Measurements from ENCODE around the gene KLHL3.

KLHL3 gene

GRCh38 chr5:137696481-137696880, 39.4 kb downstream of the KLHL3 start:
- no peak for TF ChIP-seq EZH2phosphoT487 (conservative IDR thresholded peaks at IDR 0.05; ENCODE audit: low read length)
- TF ChIP-seq CTCF (IDR thresholded peaks at IDR 0.05; ENCODE audit: insufficient read depth, low read length, poor library complexity, severe bottlenecking): no peak
- Histone ChIP-seq H2AFZ (ENCODE audit: low read depth, low read length, severe bottlenecking) (no peak overlapping the region), H3K4me2 (ENCODE audit: low read depth, low read length, poor library complexity, severe bottlenecking) (no peak overlapping the region)

GRCh38 chr5:137695651-137696428, 40.0 kb downstream of the KLHL3 start:
- no peak overlapping the region for H3K4me2 ChIP-seq (ENCODE audit: low read depth, low read length, poor library complexity, severe bottlenecking)
- no peaks in the 10 kb centered on the region for H3K79me2 ChIP-seq (ENCODE audit: insufficient read depth, low read length)
- no peak overlapping the region for H3K4me3 ChIP-seq (ENCODE audit: insufficient read depth, low read length, poor library complexity, severe bottlenecking)
- H3K9ac ChIP-seq (ENCODE audit: low read length): no peak overlapping the region
- H3K9me3 ChIP-seq (ENCODE audit: insufficient read depth, low read length): no peaks in the 10 kb centered on the region
- H3K27ac ChIP-seq (ENCODE audit: low read depth, low read length): no peak overlapping the region
- H2AFZ ChIP-seq (ENCODE audit: low read depth, low read length, severe bottlenecking): no peak overlapping the region
- H4K20me1 ChIP-seq (ENCODE audit: low read depth, low read length): no peaks in the 10 kb centered on the region
- no peaks in the 10 kb centered on the region for H3K36me3 ChIP-seq (ENCODE audit: low read length)
- H3K9me2 ChIP-seq (replicated peaks; ENCODE audit: insufficient read depth, low read length): no peaks in the 10 kb centered on the region
- no peaks in the 10 kb centered on the region for H3K27me3 ChIP-seq (ENCODE audit: low read length)
- TF ChIP-seq CTCF (IDR thresholded peaks at IDR 0.05; ENCODE audit: insufficient read depth, low read length, poor library complexity, severe bottlenecking) (no peak), EZH2phosphoT487 (conservative IDR thresholded peaks at IDR 0.05; ENCODE audit: low read length) (no peak)
- H3F3A ChIP-seq (ENCODE audit: insufficient read depth): no peaks in the 10 kb centered on the region

More at GRCh38 chr5:137696481-137696880, 39.4 kb downstream of the KLHL3 start:
- no peaks in the 10 kb centered on the region for H3F3A ChIP-seq (ENCODE audit: insufficient read depth)
- no peak overlapping the region for H3K9ac ChIP-seq (ENCODE audit: low read length)
- no peaks in the 10 kb centered on the region for H3K9me2 ChIP-seq (replicated peaks; ENCODE audit: insufficient read depth, low read length)
- H4K20me1 ChIP-seq (ENCODE audit: low read depth, low read length): no peaks in the 10 kb centered on the region
- no peak overlapping the region for H3K27ac ChIP-seq (ENCODE audit: low read depth, low read length)
- H3K4me3 ChIP-seq (ENCODE audit: insufficient read depth, low read length, poor library complexity, severe bottlenecking): no peak overlapping the region
- no peaks in the 10 kb centered on the region for H3K79me2 ChIP-seq (ENCODE audit: insufficient read depth, low read length)
- no peaks in the 10 kb centered on the region for H3K36me3 ChIP-seq (ENCODE audit: low read length)
- no peaks in the 10 kb centered on the region for H3K27me3 ChIP-seq (ENCODE audit: low read length)
- H3K9me3 ChIP-seq (ENCODE audit: insufficient read depth, low read length): no peaks in the 10 kb centered on the region

GRCh38 chr5:137693951-137694721, 41.8 kb downstream of the KLHL3 start:
- H3K4me2 ChIP-seq (ENCODE audit: low read depth, low read length, poor library complexity, severe bottlenecking): no peak overlapping the region
- no peaks in the 10 kb centered on the region for H3K36me3 ChIP-seq (ENCODE audit: low read length)
- no peak overlapping the region for H3K9ac ChIP-seq (ENCODE audit: low read length)
- no peak overlapping the region for H2AFZ ChIP-seq (ENCODE audit: low read depth, low read length, severe bottlenecking)
- H3K27me3 ChIP-seq (ENCODE audit: low read length): no peaks in the 10 kb centered on the region
- TF ChIP-seq EZH2phosphoT487 (conservative IDR thresholded peaks at IDR 0.05; ENCODE audit: low read length) (no peak), CTCF (IDR thresholded peaks at IDR 0.05; ENCODE audit: insufficient read depth, low read length, poor library complexity, severe bottlenecking) (no peak)
- no peaks in the 10 kb centered on the region for H3K79me2 ChIP-seq (ENCODE audit: insufficient read depth, low read length)
- no peaks in the 10 kb centered on the region for H3F3A ChIP-seq (ENCODE audit: insufficient read depth)
- no peak overlapping the region for H3K27ac ChIP-seq (ENCODE audit: low read depth, low read length)
- H3K9me2 ChIP-seq (replicated peaks; ENCODE audit: insufficient read depth, low read length): no peaks in the 10 kb centered on the region
- H3K9me3 ChIP-seq (ENCODE audit: insufficient read depth, low read length): no peaks in the 10 kb centered on the region
- no peaks in the 10 kb centered on the region for H4K20me1 ChIP-seq (ENCODE audit: low read depth, low read length)
- no peak overlapping the region for H3K4me3 ChIP-seq (ENCODE audit: insufficient read depth, low read length, poor library complexity, severe bottlenecking)
